ENCODE results near the gene ABHD11.
"Not testable (repeated sequence)": the region's sequence is repeated elsewhere in the genome, so short reads cannot be mapped to it uniquely, and the experiment has no call there.

ABHD11 gene

DNA sequence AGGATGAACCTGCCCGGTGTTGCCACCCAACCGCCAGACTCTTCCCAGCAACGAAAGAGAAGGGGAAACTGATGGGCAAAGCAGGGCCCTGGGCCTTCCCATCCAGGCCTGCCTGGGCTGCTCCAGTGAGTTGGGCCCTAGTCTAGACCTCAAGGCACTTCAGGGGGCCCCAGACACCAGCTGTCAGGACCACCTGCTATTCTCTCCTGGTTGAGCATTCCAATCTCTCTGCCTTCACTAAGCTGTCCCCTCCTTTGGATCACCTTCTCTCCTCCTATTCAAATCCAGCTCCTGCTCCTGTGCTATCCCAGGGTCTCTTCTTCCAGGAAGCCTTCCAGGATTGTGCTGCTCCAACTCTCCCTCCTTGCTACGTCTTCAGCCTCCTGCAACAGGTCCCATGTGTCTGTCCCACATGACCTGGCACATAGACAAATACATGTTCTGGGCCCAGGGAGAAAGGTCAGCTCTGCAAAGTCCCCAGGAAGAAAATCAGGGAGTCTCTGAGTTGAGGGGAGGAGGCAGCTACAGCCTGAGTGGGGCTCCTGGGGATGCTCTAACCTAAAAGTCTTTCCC, 22.2 kb downstream of the ABHD11 start:
- Histone ChIP-seq H3K36me3 (peaks cover 17% of the 10 kb centered on the region), H3K4me3 (ENCODE audit: low read depth, low read length) (no peak overlapping the region), H3K27me3 (ENCODE audit: insufficient read depth, low read depth, severe bottlenecking) (no peaks in the 10 kb centered on the region), H3K27ac (peak overlapping the region; percentile 77), H3K9me3 (ENCODE audit: severe bottlenecking) (no peaks in the 10 kb centered on the region)
- TF ChIP-seq, protein P1, sequence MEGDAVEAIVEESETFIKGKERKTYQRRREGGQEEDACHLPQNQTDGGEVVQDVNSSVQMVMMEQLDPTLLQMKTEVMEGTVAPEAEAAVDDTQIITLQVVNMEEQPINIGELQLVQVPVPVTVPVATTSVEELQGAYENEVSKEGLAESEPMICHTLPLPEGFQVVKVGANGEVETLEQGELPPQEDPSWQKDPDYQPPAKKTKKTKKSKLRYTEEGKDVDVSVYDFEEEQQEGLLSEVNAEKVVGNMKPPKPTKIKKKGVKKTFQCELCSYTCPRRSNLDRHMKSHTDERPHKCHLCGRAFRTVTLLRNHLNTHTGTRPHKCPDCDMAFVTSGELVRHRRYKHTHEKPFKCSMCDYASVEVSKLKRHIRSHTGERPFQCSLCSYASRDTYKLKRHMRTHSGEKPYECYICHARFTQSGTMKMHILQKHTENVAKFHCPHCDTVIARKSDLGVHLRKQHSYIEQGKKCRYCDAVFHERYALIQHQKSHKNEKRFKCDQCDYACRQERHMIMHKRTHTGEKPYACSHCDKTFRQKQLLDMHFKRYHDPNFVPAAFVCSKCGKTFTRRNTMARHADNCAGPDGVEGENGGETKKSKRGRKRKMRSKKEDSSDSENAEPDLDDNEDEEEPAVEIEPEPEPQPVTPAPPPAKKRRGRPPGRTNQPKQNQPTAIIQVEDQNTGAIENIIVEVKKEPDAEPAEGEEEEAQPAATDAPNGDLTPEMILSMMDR (IDR thresholded peaks at IDR 0.05; ENCODE audit: low read depth, low read length): no peak
- DNase-seq: no peak

DNA sequence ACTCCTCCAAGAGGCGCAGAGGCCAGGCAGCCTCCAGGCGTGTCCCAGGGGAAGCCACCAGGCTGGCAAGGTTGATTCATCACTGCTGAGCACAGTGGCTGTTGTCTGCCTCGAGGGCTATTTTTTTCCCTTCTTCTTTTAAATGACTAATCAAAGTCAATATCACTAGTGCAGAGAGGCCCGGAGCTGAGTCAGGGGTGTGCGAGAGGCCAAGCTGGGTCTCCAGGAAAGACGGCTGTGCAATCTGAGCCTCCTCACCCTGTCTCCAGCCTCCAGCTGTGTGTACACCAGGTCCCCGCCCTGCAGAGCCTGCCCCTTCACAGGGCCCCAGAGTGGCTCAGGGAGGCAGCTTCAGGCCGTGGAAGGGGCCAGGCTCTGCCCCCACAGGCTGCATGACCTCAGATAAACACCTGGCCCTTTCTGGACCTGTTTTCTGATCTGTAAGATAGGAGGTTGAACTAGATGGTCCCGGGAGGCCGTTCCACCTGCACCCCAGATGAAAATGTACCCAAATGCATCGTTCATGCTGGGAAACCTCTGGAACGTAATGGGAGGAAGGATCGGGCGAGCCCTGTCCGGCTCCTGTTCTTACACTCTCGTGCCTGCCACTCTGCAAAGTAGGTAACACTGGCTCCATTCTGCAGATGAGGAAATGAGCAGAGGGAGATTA, 22.8 kb downstream of the ABHD11 start:
- DNase-seq: peak; percentile 56
- H3K9me3 ChIP-seq (ENCODE audit: severe bottlenecking): no peaks in the 10 kb centered on the region
- H3K27me3 ChIP-seq (ENCODE audit: insufficient read depth, low read depth, severe bottlenecking): no peaks in the 10 kb centered on the region
- H3K36me3 ChIP-seq: peaks cover 17% of the 10 kb centered on the region
- TF ChIP-seq, protein P1 (IDR thresholded peaks at IDR 0.05; ENCODE audit: low read depth, low read length): no peak
- H3K27ac ChIP-seq: peak overlapping the region; percentile 77
- H3K4me3 ChIP-seq (ENCODE audit: low read depth, low read length): no peak overlapping the region

DNA sequence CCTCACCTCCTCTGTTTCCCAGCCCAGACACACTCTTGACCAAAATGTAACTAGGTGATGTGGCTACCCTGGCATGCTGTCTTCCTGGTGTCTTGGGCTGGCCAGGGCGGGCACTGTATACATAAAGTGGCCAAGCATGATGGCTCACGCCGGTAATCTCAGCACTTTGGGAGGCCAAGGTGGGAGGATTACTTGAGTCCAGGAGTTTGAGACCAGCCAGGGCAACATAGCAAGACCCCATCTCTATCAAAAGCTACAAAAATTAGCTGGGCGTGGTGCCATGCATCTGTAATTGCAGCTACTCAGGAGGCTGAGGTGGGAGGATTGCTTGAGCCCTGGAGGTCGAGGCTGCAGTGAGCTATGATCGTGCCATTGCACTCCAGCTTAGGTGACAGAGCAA, 25.3 kb downstream of the ABHD11 start:
- not testable (repeated sequence) for H3K9me3 ChIP-seq (ENCODE audit: severe bottlenecking); H3K27me3 ChIP-seq (ENCODE audit: insufficient read depth, low read depth, severe bottlenecking); H3K27ac ChIP-seq; H3K4me3 ChIP-seq (ENCODE audit: low read depth, low read length); DNase-seq
- H3K36me3 ChIP-seq: peaks cover 25% of the 10 kb centered on the region

DNA sequence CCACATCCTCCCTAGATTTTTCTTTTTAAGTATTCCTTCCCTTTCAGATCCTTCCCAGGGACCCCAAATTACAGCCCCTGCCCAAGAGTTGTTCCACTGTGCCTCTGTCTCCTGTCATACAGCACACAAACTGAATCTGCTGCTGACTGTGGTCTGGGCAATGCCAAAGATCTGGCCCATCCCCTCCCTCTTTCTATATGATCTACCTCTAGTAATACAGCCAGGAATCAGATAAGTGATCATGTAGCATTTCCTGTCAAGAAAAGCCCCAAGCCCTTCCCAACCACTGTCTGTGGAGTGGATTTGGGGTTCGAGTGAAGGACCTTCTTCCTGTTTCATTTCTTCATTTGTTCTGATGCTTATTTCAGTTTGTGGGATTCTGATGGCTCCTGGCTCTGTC, 25.8 kb downstream of the ABHD11 start:
- no peak for DNase-seq
- H3K27ac ChIP-seq: no peak overlapping the region
- TF ChIP-seq, protein P1 (IDR thresholded peaks at IDR 0.05; ENCODE audit: low read depth, low read length): no peak
- peaks cover 25% of the 10 kb centered on the region for H3K36me3 ChIP-seq
- no peak overlapping the region for H3K4me3 ChIP-seq (ENCODE audit: low read depth, low read length)
- no peaks in the 10 kb centered on the region for H3K9me3 ChIP-seq (ENCODE audit: severe bottlenecking)
- no peaks in the 10 kb centered on the region for H3K27me3 ChIP-seq (ENCODE audit: insufficient read depth, low read depth, severe bottlenecking)

DNA sequence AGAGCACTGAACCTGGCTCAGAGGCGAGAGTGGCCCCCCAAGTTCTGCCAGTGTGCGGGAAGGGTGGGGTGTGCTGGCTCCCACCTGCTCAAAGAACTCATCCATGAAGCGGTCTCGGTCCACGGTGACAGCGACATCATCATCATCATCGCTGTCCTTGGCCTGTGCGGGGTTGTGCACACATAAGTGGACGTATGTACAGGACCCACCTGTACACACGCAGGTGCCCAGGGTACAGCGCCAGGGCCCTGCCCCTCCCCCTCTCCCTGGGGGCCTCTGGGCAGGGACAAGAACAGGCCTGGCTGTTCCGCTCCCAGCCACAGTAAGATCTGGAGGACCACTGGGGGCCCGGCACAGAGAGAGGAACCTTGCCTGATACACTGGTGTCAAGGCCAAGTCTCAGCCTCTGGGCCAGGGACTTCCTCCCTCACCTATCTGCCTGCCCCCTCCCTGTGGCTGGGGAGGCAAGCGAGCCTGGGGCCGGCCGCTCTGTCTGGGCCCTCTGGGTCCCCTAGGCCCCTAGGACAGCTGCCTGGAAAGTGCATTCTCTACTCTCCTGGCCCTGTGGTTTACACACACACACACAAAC, 29.5 kb downstream of the ABHD11 start:
- Histone ChIP-seq H3K4me3 (ENCODE audit: low read depth, low read length) (no peak overlapping the region), H3K27ac (peak overlapping the region; percentile 39), H3K36me3 (peaks cover 21% of the 10 kb centered on the region), H3K27me3 (ENCODE audit: insufficient read depth, low read depth, severe bottlenecking) (no peaks in the 10 kb centered on the region), H3K9me3 (ENCODE audit: severe bottlenecking) (no peaks in the 10 kb centered on the region)
- TF ChIP-seq, protein P1 (IDR thresholded peaks at IDR 0.05; ENCODE audit: low read depth, low read length): no peak
- DNase-seq: no peak

DNA sequence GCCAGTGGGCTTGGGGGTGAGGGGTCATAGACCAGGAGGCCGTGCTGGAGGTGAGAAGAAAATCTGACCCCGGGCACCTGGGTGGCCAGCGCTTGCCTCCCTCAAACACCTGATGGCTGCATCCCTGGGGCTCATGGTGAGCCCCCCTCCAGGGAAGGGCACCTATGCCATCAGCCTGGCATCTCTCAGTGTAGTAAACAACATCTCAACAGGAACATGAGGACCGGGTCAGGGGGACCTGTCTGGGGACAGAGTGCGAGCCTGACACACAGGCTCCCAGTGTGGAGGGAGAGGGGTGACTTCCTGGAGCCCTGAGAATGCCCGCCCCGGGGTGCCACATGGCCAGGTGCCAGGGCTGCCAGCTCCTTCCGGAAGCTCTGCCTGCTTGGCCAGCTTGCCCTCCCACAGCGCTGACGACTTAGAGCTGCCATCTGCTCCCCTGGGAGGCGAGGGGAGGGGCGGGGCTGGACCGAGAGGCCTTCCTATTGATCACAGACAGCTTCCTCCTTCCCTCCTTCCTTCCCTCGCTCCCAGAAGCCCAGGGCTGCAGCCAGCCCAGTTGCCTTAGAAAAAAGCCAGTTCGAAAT, 31.5 kb downstream of the ABHD11 start:
- TF ChIP-seq, protein P1 (IDR thresholded peaks at IDR 0.05; ENCODE audit: low read depth, low read length): no peak
- Histone ChIP-seq H3K4me3 (ENCODE audit: low read depth, low read length) (no peak overlapping the region), H3K27ac (peak overlapping the region; percentile 81), H3K27me3 (ENCODE audit: insufficient read depth, low read depth, severe bottlenecking) (no peaks in the 10 kb centered on the region), H3K36me3 (peaks cover 29% of the 10 kb centered on the region), H3K9me3 (ENCODE audit: severe bottlenecking) (no peaks in the 10 kb centered on the region)
- DNase-seq: peak; percentile 93
